Measurements from ENCODE around the gene TPPP2. TPM values are rescaled to one million over a fixed set of nuclear protein-coding genes. Genes with fewer than 3 reads are reported as not detected.

The TPPP2 gene
- total RNA-seq, 1 experiment from 2014 or later, result not detected

DNA sequence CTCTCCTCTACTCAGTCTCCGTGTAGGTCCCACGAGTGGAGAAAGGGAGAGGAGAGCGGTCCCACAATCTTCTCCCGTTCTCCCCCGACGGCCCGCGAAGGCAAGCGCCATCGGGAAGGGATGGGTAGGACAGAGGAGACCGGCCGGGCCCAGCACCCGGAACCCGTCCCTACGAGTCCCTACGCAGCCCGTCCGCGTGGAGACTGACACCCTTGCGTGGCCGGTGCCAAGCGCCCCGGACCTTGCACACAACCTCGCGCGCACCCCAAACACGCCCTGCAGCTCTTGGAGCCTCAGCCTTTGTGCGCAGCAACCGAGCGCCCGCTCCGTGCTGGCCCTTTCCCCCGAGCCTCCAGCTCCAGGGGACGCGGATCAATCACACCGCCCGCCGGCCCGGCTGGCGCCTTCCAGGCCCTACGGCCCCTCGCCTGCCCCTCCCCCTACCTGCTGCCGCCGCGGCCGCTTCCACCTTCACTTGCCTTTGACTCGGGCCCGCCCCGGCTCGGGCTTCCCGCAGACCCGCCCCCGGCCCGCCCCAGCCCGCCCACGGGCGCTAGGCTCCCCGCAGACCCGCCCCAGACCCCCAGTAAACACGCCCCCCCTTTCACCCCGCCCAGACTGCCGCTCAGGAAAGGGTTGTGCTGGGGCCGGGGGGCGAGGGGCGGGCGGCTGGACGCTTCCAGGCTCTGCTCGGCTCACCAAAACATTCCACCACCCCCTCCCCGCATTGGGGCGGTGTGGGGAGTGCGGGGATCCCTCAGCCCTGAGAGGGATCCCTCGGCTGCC, 5.2 kb upstream of the TPPP2 start, which contains the start of gene NDRG2:
Gene NDRG2 (minus strand): TSS at position 477 of the 786 bp plus-strand sequence. CDS start 1,746 bp downstream, outside the sequence.
- peak; percentile 52 for DNase-seq (ENCODE audit: low spot score)
- ChIA-PET POLR2A (ENCODE audit: low non-redundant PET) (no interaction called here), CTCF (interaction anchor here (2.6 kb wide), 1 partner anchor 10 kb away, joined by 7 read pairs; no protein-coding TSS in a partner anchor)
- Histone ChIP-seq H3K4me1 (ENCODE audit: insufficient read depth, low read length, poor library complexity, severe bottlenecking) (peaks cover 5% of the 10 kb centered on the region), H3K27ac (ENCODE audit: low read depth, low read length, poor library complexity, severe bottlenecking) (no peak within 1 kb of the TSS), H3K27me3 (replicated peaks; ENCODE audit: insufficient read depth, low read depth, low read length, poor library complexity) (no peaks in the 10 kb centered on the region), H3K4me3 (ENCODE audit: low read depth, low read length, poor library complexity, severe bottlenecking) (peak within 1 kb of the TSS; percentile 73), H3K36me3 (ENCODE audit: insufficient read depth, low read length, poor library complexity, severe bottlenecking) (no peaks in the 10 kb centered on the region), H3K9me3 (ENCODE audit: low read depth, low read length, poor library complexity, severe bottlenecking) (no peaks in the 10 kb centered on the region)
- intact Hi-C loops (cut with micrococcal nuclease; ENCODE audit: unreplicated experiment), result no loop called here
- TF ChIP-seq, protein P1, sequence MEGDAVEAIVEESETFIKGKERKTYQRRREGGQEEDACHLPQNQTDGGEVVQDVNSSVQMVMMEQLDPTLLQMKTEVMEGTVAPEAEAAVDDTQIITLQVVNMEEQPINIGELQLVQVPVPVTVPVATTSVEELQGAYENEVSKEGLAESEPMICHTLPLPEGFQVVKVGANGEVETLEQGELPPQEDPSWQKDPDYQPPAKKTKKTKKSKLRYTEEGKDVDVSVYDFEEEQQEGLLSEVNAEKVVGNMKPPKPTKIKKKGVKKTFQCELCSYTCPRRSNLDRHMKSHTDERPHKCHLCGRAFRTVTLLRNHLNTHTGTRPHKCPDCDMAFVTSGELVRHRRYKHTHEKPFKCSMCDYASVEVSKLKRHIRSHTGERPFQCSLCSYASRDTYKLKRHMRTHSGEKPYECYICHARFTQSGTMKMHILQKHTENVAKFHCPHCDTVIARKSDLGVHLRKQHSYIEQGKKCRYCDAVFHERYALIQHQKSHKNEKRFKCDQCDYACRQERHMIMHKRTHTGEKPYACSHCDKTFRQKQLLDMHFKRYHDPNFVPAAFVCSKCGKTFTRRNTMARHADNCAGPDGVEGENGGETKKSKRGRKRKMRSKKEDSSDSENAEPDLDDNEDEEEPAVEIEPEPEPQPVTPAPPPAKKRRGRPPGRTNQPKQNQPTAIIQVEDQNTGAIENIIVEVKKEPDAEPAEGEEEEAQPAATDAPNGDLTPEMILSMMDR (conservative IDR thresholded peaks at IDR 0.05; ENCODE audit: low read depth, low read length), result no peak
- no TSS peak for BruUV-seq (replicated peaks)

DNA sequence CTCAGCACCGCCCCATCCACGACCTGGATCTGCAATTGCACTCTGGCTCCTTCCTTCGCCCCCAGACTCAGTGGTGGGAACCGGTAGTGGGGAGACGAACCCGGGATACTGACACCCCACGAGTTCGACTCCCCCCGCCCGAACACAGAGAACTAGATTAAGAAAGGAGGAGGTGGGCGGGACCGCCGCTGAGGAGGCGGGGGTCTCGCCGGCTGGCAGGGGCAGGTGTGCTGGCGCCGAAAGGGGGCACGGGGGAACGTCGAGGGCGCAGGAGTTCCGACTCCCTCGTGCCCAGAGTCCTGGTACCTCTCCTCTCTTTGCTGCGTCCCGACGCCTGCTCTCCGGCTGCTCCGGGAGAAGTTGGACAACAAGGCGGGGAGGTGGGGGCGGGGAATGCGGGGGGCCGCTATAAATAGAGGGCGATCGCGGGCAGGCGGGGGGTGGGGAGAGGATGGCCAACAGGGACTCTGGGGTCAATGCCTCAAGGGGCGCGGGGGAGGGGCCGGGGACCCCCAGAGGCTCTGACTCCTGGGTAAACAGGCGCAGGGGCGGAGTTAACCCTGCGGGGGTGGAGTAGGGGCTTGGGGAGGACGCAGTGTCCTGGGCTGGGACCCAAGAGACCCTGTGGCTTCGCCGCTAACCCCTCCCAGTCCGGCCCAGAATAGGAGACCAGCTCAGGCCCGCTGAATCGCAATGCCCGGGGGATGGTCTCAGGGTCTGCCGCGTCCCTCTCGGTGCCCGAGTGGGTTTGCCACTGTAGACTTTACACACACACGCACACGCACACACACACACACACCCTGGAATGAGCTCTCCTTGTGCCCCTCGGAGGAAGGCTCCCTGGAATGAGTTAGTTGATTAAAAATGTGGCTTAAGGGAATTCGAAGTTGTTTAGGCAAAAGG, 4.4 kb upstream of the TPPP2 start:
- H3K27ac ChIP-seq (ENCODE audit: low read depth, low read length, poor library complexity, severe bottlenecking), result no peak overlapping the region
- TF ChIP-seq, protein P1 (conservative IDR thresholded peaks at IDR 0.05; ENCODE audit: low read depth, low read length), result no peak
- no peak for TF ChIP-seq EZH2 (IDR thresholded peaks at IDR 0.05; ENCODE audit: borderline replicate concordance, low read depth, low read length, poor library complexity, severe bottlenecking)
- no peaks in the 10 kb centered on the region for H3K9me3 ChIP-seq (ENCODE audit: low read depth, low read length, poor library complexity, severe bottlenecking)
- DNase-seq (ENCODE audit: low spot score), result peak; percentile 26
- no peaks in the 10 kb centered on the region for H3K27me3 ChIP-seq (replicated peaks; ENCODE audit: insufficient read depth, low read depth, low read length, poor library complexity)
- no TSS peak for BruUV-seq (replicated peaks)
- H3K4me1 ChIP-seq (ENCODE audit: insufficient read depth, low read length, poor library complexity, severe bottlenecking), result peaks cover 5% of the 10 kb centered on the region
- H3K36me3 ChIP-seq (ENCODE audit: insufficient read depth, low read length, poor library complexity, severe bottlenecking), result no peaks in the 10 kb centered on the region
- intact Hi-C loops (cut with micrococcal nuclease; ENCODE audit: unreplicated experiment), result no loop called here
- H3K4me3 ChIP-seq (ENCODE audit: low read depth, low read length, poor library complexity, severe bottlenecking), result peak overlapping the region; percentile 73
- ChIA-PET CTCF (no interaction called here), POLR2A (ENCODE audit: low non-redundant PET) (no interaction called here)

DNA sequence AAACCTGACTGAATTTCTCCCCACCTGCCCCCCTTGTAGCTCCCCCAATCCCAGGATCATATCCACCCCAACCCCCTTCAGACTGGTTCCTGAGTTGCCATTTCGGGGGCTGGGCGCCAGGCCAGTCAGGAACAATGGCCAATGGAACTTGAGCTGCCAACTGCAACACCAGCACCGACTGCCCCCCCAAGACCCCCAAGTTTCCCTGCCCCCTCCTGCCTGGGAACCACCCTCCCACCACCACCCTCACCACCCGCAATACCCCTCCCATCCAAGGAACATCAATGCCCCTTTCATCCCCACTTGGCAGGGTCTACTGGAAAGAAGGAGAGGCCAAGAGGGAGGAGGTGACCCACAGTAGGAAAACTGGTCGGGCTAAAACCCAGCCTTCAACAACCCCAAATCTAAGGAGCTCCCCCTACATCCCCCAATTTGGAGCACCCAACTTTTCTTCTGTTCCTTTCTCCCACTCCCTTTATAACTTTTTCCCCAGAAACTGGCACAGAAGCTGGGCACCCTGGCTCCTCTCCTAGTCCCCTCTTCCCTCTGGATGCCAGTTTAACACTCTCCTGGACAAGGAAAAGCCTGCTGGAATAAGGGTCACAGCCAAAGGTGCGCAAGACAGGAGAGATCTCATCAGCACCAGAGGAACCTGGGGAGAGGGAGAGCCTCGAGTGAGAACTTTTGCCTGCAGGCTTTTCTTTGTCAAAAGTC, 3.6 kb upstream of the TPPP2 start:
- TF ChIP-seq EZH2 (IDR thresholded peaks at IDR 0.05; ENCODE audit: borderline replicate concordance, low read depth, low read length, poor library complexity, severe bottlenecking), result no peak
- TF ChIP-seq, protein P1 (conservative IDR thresholded peaks at IDR 0.05; ENCODE audit: low read depth, low read length), result no peak
- H3K4me1 ChIP-seq (ENCODE audit: insufficient read depth, low read length, poor library complexity, severe bottlenecking), result peaks cover 5% of the 10 kb centered on the region
- ChIA-PET CTCF (interaction anchor here (1.1 kb wide), 1 partner anchor 12 kb away, joined by 3 read pairs; no protein-coding TSS in a partner anchor), POLR2A (ENCODE audit: low non-redundant PET) (no interaction called here)
- H3K9me3 ChIP-seq (ENCODE audit: low read depth, low read length, poor library complexity, severe bottlenecking), result no peaks in the 10 kb centered on the region
- BruUV-seq (replicated peaks), result no TSS peak
- no peak overlapping the region for H3K27ac ChIP-seq (ENCODE audit: low read depth, low read length, poor library complexity, severe bottlenecking)
- intact Hi-C loops (cut with micrococcal nuclease; ENCODE audit: unreplicated experiment), result no loop called here
- no peak overlapping the region for H3K4me3 ChIP-seq (ENCODE audit: low read depth, low read length, poor library complexity, severe bottlenecking)
- H3K36me3 ChIP-seq (ENCODE audit: insufficient read depth, low read length, poor library complexity, severe bottlenecking), result no peaks in the 10 kb centered on the region
- no peaks in the 10 kb centered on the region for H3K27me3 ChIP-seq (replicated peaks; ENCODE audit: insufficient read depth, low read depth, low read length, poor library complexity)
- no peak for DNase-seq (ENCODE audit: low spot score)
